ENCODE measurements around the gene DLK1.

The DLK1 gene

DNA sequence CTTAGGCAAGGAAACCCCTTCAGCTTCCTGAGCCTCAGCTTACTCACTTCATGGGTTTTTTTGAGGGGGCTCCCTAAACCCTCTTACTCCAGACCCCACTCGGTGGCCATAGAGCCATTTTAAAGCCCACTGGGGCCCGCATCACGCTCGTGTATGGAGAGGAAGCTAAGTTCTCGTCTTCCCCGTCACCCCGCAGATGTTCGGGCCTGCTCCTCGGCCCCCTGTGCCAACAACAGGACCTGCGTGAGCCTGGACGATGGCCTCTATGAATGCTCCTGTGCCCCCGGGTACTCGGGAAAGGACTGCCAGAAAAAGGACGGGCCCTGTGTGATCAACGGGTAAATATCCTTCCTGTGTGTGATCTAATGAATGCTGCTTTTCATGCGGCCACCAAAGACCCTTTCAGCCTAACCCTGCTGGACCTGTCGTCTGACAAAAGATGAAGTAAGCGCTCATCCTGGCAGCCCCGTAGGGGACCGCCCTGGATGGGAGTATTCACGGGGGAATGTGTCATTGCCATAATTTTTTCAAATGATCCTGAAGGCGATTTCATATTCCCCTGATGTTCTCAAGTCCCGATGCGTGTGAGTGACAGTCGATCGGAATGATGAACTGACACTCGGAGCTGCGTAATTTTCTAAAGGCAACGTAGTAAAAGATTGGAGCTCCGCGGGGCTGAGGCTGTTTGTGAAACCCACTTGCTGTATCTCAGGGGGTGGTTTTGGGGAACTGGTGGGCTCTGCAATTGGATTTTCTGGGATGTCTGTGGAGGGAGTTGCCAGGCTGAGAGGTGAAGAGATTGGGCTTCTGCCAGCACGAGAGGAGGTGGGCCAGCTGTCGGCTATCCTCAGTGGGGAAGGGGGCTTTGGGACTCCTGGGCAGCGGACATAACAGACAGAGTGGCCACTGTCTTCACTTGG, 5.4 kb downstream of the DLK1 start:
- no peak for DNase-seq (ENCODE audit: extremely low read depth in 1 of 2, low read depth in 1 of 2)

- DNase-seq (ENCODE audit: extremely low read depth in 1 of 2, low read depth in 1 of 2), result no peak
Observed at GRCh38 chr14:100732766-100733100, 6.0 kb downstream of the DLK1 start.

GRCh38 chr14:100733152-100733850, 6.6 kb downstream of the DLK1 start:
- DNase-seq (ENCODE audit: extremely low read depth in 1 of 2, low read depth in 1 of 2), result no peak

- no peak for DNase-seq (ENCODE audit: extremely low read depth in 1 of 2, low read depth in 1 of 2)
Observed at GRCh38 chr14:100734031-100734990, 7.6 kb downstream of the DLK1 start.

- no peak for DNase-seq (ENCODE audit: extremely low read depth in 1 of 2, low read depth in 1 of 2)
Observed at GRCh38 chr14:100735271-100735670, 8.6 kb downstream of the DLK1 start.

DNA sequence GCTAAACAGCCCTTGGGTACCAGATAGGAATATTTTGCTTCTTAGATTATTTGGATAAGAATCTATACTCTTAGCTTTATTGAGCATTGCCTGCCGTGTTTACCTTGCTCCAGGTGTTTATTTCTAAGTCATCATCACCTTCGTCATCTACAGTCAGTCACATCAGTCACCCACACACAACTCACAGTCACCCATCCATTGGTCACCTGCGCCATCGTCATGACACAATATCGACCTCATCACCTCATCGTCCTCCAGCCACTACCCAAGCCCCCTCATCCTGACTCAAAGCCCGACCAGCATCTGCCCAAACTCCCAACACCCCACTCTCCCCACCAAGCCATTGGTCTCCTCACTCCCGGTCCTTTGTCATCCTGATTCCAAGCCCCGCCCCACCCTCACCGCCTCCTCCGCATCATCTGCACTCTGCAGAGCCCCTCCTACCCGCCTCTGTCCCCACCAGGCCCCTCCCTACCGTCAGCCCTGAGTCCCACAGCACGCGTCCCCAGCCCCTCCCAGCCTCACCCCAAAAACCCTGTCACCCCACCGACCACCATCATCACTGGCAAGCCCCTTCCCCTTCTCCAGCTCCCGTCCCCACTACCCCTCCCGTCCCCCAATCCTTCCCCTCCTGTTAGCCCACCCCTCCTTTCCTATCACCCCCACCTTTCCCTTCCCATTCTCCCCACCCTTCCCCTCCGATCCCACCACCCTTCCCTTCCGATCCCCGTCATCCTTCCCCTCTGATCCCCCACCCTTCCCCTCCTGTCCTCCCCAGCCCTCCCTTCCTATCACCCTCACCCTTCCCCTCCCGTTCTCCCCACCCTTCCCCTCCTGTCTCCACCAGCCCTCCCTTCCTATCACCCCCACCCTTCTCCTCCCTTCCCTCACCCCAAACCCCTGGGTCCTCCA, 9.8 kb downstream of the DLK1 start:
- no peak for DNase-seq (ENCODE audit: extremely low read depth in 1 of 2, low read depth in 1 of 2)

GRCh38 chr14:100737526-100737925, 10.8 kb downstream of the DLK1 start:
- no peak for DNase-seq (ENCODE audit: extremely low read depth in 1 of 2, low read depth in 1 of 2)

GRCh38 chr14:100738269-100738691, 11.6 kb downstream of the DLK1 start:
- no peak for DNase-seq (ENCODE audit: extremely low read depth in 1 of 2, low read depth in 1 of 2)

DNA sequence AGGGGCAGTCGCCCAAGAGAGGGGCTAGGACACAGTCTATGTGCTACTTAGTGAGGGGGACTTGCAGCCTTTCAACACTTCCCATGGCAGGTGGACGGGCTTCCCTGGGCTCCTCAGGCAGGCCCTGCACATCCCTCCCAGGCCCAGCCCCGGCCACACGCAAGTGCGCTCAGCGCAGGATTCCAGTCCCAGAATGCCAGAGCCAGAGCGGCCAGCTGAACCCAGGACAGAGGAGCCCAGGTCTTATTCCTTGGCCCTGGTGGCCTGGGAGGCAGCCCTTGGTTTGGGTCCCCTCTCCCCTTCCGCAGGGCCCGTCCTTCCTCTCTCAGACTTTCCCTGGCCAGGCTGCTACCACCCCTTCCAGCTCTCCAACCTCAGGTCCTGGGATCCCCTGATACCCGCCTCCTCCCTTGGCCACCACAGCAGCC, 12.0 kb downstream of the DLK1 start:
- no peak for DNase-seq (ENCODE audit: extremely low read depth in 1 of 2, low read depth in 1 of 2)

- no peak for DNase-seq (ENCODE audit: extremely low read depth in 1 of 2, low read depth in 1 of 2)
Observed at GRCh38 chr14:100739306-100739705, 12.6 kb downstream of the DLK1 start.

- no peak for DNase-seq (ENCODE audit: extremely low read depth in 1 of 2, low read depth in 1 of 2)
Observed at GRCh38 chr14:100740196-100740825, 13.6 kb downstream of the DLK1 start.

DNA sequence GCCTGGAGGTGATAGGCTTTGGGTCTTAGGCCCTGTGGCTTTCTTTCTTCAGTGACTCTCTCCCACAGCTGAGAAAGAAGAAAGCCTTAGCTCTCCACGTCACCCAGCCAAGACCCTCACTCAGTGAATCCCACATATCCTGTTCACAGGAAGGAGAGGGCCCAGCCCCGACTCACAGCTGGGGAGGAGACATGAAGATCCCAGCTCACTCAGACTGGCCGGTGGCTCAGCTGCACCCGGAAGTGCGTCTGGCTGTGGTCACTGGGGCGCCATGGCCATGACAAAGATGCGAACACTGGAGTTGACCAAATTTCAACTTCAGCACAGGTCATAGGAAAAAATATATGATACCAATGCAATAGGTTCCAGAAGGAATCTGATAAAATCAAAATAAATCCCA, 14.2 kb downstream of the DLK1 start:
- no peak for DNase-seq (ENCODE audit: extremely low read depth in 1 of 2, low read depth in 1 of 2)

GRCh38 chr14:100741966-100742365, 15.3 kb downstream of the DLK1 start:
- no peak for DNase-seq (ENCODE audit: extremely low read depth in 1 of 2, low read depth in 1 of 2)

DNA sequence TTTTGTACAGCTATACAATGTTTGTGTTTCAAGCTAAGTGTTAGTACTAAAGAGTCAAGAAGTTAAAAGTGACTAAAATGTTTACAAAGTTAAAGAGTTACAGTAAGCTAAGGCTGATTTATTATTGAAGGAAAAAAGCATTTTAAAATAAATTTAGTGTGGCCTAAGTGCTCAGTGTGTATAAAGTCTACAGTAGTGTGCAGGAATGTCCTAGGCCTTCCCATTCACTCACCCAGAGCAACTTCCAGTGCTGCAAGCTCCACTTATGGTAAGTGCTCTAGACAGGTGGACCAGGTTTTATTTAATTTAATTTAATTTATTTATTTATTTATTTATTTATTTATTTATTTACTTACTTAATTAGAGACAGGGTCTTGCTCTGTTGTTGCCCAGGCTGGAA, 19.6 kb downstream of the DLK1 start:
- DNase-seq (ENCODE audit: extremely low read depth in 1 of 2, low read depth in 1 of 2), result no peak

GRCh38 chr14:100747021-100747586, 20.4 kb downstream of the DLK1 start:
- no peak for DNase-seq (ENCODE audit: extremely low read depth in 1 of 2, low read depth in 1 of 2)

DNA sequence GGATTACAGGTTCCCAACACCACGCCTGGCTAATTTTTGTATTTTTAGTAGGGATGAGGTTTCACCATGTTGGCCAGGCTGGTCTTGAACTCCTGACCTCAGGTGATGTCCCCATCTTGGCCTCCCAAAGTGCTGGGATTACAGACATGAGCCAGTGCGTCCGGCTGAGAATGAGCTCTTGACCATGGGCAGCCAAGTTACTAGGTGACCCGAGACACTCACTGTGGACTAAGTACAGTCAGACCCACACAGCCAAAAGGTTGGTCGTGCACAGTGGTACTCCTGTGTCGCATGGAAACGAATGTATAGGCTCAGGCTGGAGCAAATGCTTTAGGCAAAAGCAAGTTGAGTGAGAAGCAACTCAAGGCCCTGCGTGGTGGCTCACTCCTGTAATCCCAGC, 21.0 kb downstream of the DLK1 start:
- DNase-seq (ENCODE audit: extremely low read depth in 1 of 2, low read depth in 1 of 2), result no peak

DNA sequence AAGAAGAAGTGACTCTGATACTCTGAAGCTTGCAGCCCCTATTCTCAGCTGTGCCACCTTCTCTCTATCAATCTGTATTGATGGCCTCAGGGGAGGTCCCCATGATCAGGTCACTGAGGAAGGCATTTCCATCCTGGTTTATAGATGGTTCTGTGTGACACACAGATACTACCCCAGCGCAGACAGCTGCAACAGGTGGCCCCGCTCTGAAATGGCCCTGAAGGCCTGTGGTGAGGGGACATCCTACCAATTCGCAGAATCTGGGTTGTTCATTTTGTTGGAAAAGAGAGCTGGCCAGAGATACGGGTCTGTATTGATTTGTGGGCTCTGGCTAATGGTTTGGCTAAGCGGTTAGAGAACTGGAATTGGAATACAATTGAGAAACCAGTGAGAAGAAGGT, 21.7 kb downstream of the DLK1 start:
- DNase-seq (ENCODE audit: extremely low read depth in 1 of 2, low read depth in 1 of 2), result no peak

DNA sequence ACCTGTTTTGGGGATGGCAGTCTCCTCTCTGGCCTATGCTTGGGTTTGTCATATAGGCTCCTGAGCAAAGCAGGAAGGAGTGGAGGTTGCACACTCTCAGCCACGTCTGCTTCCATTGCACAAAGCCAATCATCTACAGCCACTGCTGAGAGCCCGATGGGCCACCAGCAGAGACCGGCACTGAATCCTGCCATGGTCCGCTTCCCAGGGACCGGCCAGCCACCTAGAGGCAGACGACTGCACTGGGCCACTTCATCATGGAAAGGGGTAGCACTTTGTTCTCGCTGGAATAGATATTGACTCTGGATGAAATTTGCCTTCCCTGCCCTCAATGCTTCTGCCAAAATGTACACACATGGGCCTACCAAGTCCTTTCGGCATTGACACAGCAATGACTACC, 22.3 kb downstream of the DLK1 start:
- no peak for DNase-seq (ENCODE audit: extremely low read depth in 1 of 2, low read depth in 1 of 2)

DNA sequence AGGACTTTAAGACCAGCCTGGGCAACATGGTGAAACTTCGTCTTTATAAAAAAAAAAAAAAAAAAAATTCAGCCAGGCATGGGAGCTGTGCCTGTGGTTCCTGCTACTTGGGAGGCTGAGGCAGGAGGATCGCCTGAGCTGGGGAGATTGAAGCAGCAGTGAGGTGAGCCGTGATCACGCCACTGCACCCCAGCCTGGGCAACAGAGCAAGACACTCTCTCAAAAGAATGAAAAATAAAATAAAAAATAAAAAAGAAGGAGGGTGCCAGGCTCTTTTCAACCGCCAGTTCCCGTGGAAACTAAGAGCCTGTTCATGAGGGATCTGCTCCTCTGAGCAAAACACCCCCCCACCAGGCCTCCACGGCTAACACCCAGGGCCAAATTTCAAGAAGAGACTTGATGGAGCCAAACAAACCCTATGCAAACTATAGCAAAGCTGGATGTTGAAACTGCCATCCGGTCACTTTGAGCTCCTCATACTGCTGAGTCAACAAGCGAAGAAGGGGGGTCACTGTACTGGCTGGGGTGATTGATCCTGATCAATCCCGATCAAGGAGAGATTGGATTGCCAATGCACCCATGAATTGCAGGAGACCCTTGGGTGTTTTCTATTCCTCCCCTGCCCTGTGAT, 23.4 kb downstream of the DLK1 start:
- DNase-seq (ENCODE audit: extremely low read depth in 1 of 2, low read depth in 1 of 2), result no peak
